H9 (cell line): ENCODE results near the gene CIT. TPM values are rescaled to one million over a fixed set of nuclear protein-coding genes. Genes with fewer than 3 reads are reported as not detected.

Source experiments
- DNase-seq: peaks from one replicate; pipeline ENCODE4 v3.0.0-alpha.2; 2017
- H2AFZ ChIP-seq: one replicate; pipeline ENCODE4 v1.6.1; 2013; ENCODE audit warnings: mild to moderate bottlenecking, low read length, control low read depth, moderate library complexity
- H2AK5ac ChIP-seq: 2 replicates; pipeline ENCODE4 v1.6.1; 2013; ENCODE audit warnings: low read length, control low read depth, mixed read lengths; ENCODE audit not compliant: insufficient read length
- H2BK120ac ChIP-seq: one replicate; pipeline ENCODE4 v1.6.1; 2013; ENCODE audit warnings: low read depth, mild to moderate bottlenecking, low read length, control low read depth, inconsistent platforms; ENCODE audit not compliant: poor library complexity, severe bottlenecking
- H2BK12ac ChIP-seq: 2 replicates; pipeline ENCODE4 v1.6.1; 2013; ENCODE audit warnings: low read length, control low read depth, mixed read lengths, low read depth; ENCODE audit not compliant: insufficient read length
- H2BK15ac ChIP-seq: 2 replicates; pipeline ENCODE4 v1.6.1; 2013; ENCODE audit warnings: low read depth, low read length, control low read depth
- H2BK20ac ChIP-seq: one replicate; pipeline ENCODE4 v1.6.1; 2013; ENCODE audit warnings: low read depth, mild to moderate bottlenecking, low read length, control low read depth, inconsistent platforms; ENCODE audit not compliant: poor library complexity, severe bottlenecking
- H2BK5ac ChIP-seq: 2 replicates; pipeline ENCODE4 v1.6.1; 2013; ENCODE audit warnings: low read length, control low read depth, mixed read lengths; ENCODE audit not compliant: insufficient read length
- H3K14ac ChIP-seq: 2 replicates; pipeline ENCODE4 v1.6.1; 2013; ENCODE audit warnings: low read length, control low read depth; ENCODE audit not compliant: insufficient read depth
- H3K18ac ChIP-seq: 2 replicates; pipeline ENCODE4 v1.6.1; 2013; ENCODE audit warnings: low read depth, mild to moderate bottlenecking, mixed read lengths, low read length, control low read depth; ENCODE audit not compliant: insufficient read length
- H3K23ac ChIP-seq: 2 replicates; pipeline ENCODE4 v1.6.1; 2013; ENCODE audit warnings: low read length, control low read depth, mixed read lengths, low read depth; ENCODE audit not compliant: insufficient read length
- H3K23me2 ChIP-seq: 2 replicates; pipeline ENCODE4 v1.6.1; 2013; ENCODE audit warnings: low read depth, mild to moderate bottlenecking, mixed read lengths, low read length, control low read depth; ENCODE audit not compliant: insufficient read length, poor library complexity, severe bottlenecking
- H3K27ac ChIP-seq: 2 replicates; pipeline ENCODE4 v1.5.1; 2013; ENCODE audit warnings: low read length, control low read depth, mixed read lengths, low read depth; ENCODE audit not compliant: insufficient read length
- H3K27me3 ChIP-seq: 2 replicates; pipeline ENCODE4 v1.6.1; 2013; ENCODE audit warnings: low read length, control low read depth, inconsistent platforms; ENCODE audit not compliant: insufficient read depth
- H3K4ac ChIP-seq: 2 replicates; pipeline ENCODE4 v1.6.1; 2013; ENCODE audit warnings: low read depth, mild to moderate bottlenecking, control low read depth, inconsistent platforms, low read length, moderate library complexity
- H3K4me1 ChIP-seq: 2 replicates; pipeline ENCODE4 v1.6.1; 2013; ENCODE audit warnings: low read length, control low read depth, inconsistent platforms; ENCODE audit not compliant: insufficient read depth
- H3K4me2 ChIP-seq: 2 replicates; pipeline ENCODE4 v1.6.1; 2013; ENCODE audit warnings: low read length, control low read depth, mixed read lengths; ENCODE audit not compliant: insufficient read length, insufficient read depth
- H3K56ac ChIP-seq: 2 replicates; pipeline ENCODE4 v1.6.1; 2013; ENCODE audit warnings: low read depth, mild to moderate bottlenecking, mixed read lengths, low read length, control low read depth; ENCODE audit not compliant: insufficient read length
- H3K79me1 ChIP-seq: 2 replicates; pipeline ENCODE4 v1.6.1; 2013; ENCODE audit warnings: low read depth, mild to moderate bottlenecking, moderate library complexity, low read length, control low read depth, inconsistent platforms; ENCODE audit not compliant: insufficient read depth, poor library complexity, severe bottlenecking
- H3K79me2 ChIP-seq: 2 replicates; pipeline ENCODE4 v1.6.1; 2013; ENCODE audit warnings: low read length, control low read depth, inconsistent platforms; ENCODE audit not compliant: insufficient read depth
- H3K9ac ChIP-seq: 2 replicates; pipeline ENCODE4 v1.6.1; 2013; ENCODE audit warnings: low read length, control low read depth, mixed read lengths; ENCODE audit not compliant: insufficient read length; ENCODE audit errors: extremely low read depth
- H3K9me3 ChIP-seq: one replicate; pipeline ENCODE4 v1.6.1; 2013; ENCODE audit warnings: low read depth, low read length, inconsistent platforms; ENCODE audit not compliant: control insufficient read depth
- H3T11ph ChIP-seq: one replicate; pipeline ENCODE4 v1.6.1; 2013; ENCODE audit warnings: mild to moderate bottlenecking, low read length, control low read depth, inconsistent platforms
- H4K20me1 ChIP-seq: one replicate; pipeline ENCODE4 v1.6.1; 2013; ENCODE audit not compliant: control insufficient read depth, insufficient read length, insufficient read depth
- H4K5ac ChIP-seq: 2 replicates; pipeline ENCODE4 v1.6.1; 2013; ENCODE audit warnings: low read depth, mild to moderate bottlenecking, mixed read lengths, low read length, control low read depth; ENCODE audit not compliant: insufficient read length
- H4K8ac ChIP-seq: replicated peaks from 2 replicates; pipeline ENCODE4 v1.6.1; 2013; ENCODE audit warnings: low read length, control low read depth, mixed read lengths, low read depth; ENCODE audit not compliant: insufficient read length
- H4K91ac ChIP-seq: 2 replicates; pipeline ENCODE4 v1.6.1; 2013; ENCODE audit warnings: low read depth, mild to moderate bottlenecking, moderate library complexity, mixed read lengths, low read length, control low read depth; ENCODE audit not compliant: insufficient read length
- H3K27ac Mint-ChIP-seq, 3 experiments: 2 replicates in 2 of 3; 3 replicates in 1 of 3; pipeline ENCODE4 v1.8.0; 2020 to 2021; ENCODE audit warnings: mixed read lengths in 3 of 3, mild to moderate bottlenecking in 1 of 3, moderate library complexity in 1 of 3
- H3K27me3 Mint-ChIP-seq: 2 replicates; pipeline ENCODE4 v1.8.0; 2021; ENCODE audit warnings: low read depth, mild to moderate bottlenecking, moderate library complexity, mixed read lengths
- H3K36me3 Mint-ChIP-seq, 3 experiments: 2 replicates in 2 of 3; 3 replicates in 1 of 3; pipeline ENCODE4 v1.8.0; 2020 to 2021; ENCODE audit warnings: low read depth in 3 of 3, mixed read lengths in 3 of 3; ENCODE audit not compliant: insufficient read depth in 1 of 3
- H3K4me1 Mint-ChIP-seq, 2 experiments: 2 replicates each; pipeline ENCODE4 v1.8.0; 2020; ENCODE audit warnings: mixed read lengths in 2 of 2
- H3K4me3 Mint-ChIP-seq, 2 experiments: 2 replicates in 1 of 2; 3 replicates in 1 of 2; pipeline ENCODE4 v1.8.0; 2020 to 2021; ENCODE audit warnings: mild to moderate bottlenecking in 2 of 2, mixed read lengths in 2 of 2, moderate library complexity in 1 of 2
- H3K9me3 Mint-ChIP-seq, 2 experiments: 2 replicates in 1 of 2; 3 replicates in 1 of 2; pipeline ENCODE4 v1.8.0; 2020; ENCODE audit warnings: mild to moderate bottlenecking in 2 of 2, mixed read lengths in 2 of 2, moderate library complexity in 1 of 2
- CTCF ChIP-seq: fragments of 200-600 bp; sonication (generic); conservative IDR thresholded peaks from 3 replicates; pipeline ENCODE4 v1.8.0; 2021; ENCODE audit warnings: antibody characterized with exemption, mild to moderate bottlenecking
- WGBS: extraction: QIAGEN DNeasy Blood & Tissue Kit; methylation state at CpG from one replicate; pipeline ENCODE4 v1.1.7; 2013; ENCODE audit warnings: missing lambda C conversion rate, low lambda C conversion rate, mixed read lengths; ENCODE audit not compliant: insufficient read length; ENCODE audit errors: extremely low coverage; 5-methylcytosine and 5-hydroxymethylcytosine counted together
- total RNA-seq: library from RNA; stranded (reverse); gene quantifications from 2 replicates; pipeline ENCODE4 v1.2.1, GENCODE V29; 2021

Gene CIT
- total RNA-seq, 1 experiment from 2014 or later = 55.3 TPM

- Histone ChIP-seq H2BK20ac (no peak overlapping the region), H3K18ac (no peak overlapping the region), H3K27me3 (no peaks in the 10 kb centered on the region), H3T11ph (no peak overlapping the region), H3K9me3 (no peaks in the 10 kb centered on the region), H4K91ac (no peak overlapping the region), H3K14ac (no peak overlapping the region), H3K79me2 (no peaks in the 10 kb centered on the region), H2AFZ (no peak overlapping the region), H3K56ac (no peak overlapping the region), H3K79me1 (no peaks in the 10 kb centered on the region), H3K23ac (no peak overlapping the region), H3K4me1 (no peaks in the 10 kb centered on the region), H3K4me2 (no peak overlapping the region), H4K8ac (no peak overlapping the region), H4K20me1 (no peaks in the 10 kb centered on the region), H3K4ac (no peak overlapping the region), H3K23me2 (no peaks in the 10 kb centered on the region), H2BK12ac (no peak overlapping the region), H2BK5ac (no peak overlapping the region), H2BK15ac (no peak overlapping the region), H3K9ac (no peak overlapping the region), H2BK120ac (no peak overlapping the region), H2AK5ac (no peak overlapping the region), H3K27ac (no peak overlapping the region), H4K5ac (no peak overlapping the region)
- peaks cover 28 to 62% (median 61%) of the 10 kb centered on the region in 3 experiments; a peak in 6 of 7 replicates for H3K36me3 Mint-ChIP-seq
- no peaks in the 10 kb centered on the region for H3K27me3 Mint-ChIP-seq
- no peak for TF ChIP-seq CTCF
- DNase-seq = no peak
- H3K4me1 Mint-ChIP-seq = peaks cover 3 to 13% of the 10 kb centered on the region in 2 experiments
- no peaks in the 10 kb centered on the region for H3K9me3 Mint-ChIP-seq
- H3K27ac Mint-ChIP-seq = no peak overlapping the region
- no peak overlapping the region for H3K4me3 Mint-ChIP-seq
- no CpG with 5 or more reads among the region's 11 CpGs for WGBS
Measured at GRCh38 chr12:119699199-119699760, 177.8 kb downstream of the CIT start.
